D341Med (cell line): Measurements from ENCODE around the gene XKR3.
A peak's percentile ranks its signal among the peaks of the same experiment; 100 is the strongest.
"Not testable (repeated sequence)": the region's sequence is repeated elsewhere in the genome, so short reads cannot be mapped to it uniquely, and the experiment has no call there.

Experiments
- DNase-seq: peaks from one replicate; pipeline ENCODE4 v3.0.0; 2012; ENCODE audit warnings: low spot score

XKR3 gene

DNA sequence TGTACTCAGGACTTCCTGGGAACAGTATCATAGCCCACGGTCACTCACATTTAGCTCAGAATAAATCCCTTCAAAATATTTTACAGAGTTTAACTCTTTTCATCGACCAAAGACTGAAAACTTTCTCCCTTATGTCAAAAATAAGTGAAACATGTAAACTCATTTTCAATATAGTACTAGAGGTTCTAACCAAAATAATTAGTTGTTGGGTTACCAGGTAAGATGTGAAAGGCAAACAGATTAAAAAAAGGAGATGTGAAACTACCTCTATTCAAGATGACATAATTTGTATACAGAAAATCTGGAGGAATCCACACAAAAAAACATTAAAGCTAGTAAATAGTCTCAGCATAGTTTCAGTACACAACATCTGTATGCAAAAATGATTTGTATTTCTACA, 20.3 kb downstream of the XKR3 start:
- DNase-seq, result no peak

DNA sequence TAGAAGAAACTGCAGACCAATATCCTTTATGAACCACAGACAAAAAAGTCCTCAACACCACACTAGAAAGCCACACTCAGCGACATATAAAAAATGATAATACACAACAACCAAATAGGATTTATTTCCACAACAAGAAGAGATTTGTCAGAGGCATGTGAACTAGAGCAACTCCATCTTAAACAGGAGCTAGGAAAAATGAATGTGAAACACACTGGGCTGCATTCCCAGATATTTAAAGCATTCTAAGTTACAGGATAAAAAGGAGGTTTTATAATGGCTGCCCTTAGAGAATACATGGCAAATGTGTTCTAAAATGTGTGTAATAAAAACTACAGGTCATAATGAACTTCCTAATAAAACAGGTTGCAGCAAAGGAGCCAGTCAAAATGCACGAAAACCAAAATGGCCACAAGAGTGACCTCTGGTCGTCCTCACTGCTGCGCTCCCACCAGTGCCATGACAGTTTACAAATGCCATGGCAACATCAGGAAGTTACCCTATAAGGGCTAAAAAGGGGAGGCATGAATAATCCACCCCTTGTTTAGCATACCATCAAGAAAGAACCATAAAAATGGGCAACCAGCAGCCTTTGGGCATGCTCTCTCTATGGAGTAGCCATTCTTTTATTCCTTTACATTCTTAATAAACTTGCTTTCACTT, 21.8 kb downstream of the XKR3 start:
- no peak for DNase-seq

DNA sequence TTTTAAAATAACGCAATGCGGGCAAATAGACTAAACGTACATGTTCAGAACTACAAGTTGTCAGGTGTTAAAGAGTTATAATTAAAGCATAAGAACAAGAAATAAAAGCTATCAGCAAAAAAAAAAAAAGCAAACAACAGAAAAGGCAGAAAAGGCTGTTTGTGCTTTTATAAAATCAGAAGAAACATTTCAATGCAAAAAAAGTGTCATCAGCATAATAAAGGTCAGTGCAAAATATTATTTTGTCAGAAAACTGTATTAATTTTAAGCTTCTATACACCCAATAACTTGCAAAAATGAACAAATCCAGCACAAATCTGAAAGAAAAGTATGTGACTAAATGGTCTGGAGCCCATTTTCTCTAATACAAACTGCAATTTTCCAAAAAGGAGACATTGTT, 23.6 kb downstream of the XKR3 start:
- no peak for DNase-seq

DNA sequence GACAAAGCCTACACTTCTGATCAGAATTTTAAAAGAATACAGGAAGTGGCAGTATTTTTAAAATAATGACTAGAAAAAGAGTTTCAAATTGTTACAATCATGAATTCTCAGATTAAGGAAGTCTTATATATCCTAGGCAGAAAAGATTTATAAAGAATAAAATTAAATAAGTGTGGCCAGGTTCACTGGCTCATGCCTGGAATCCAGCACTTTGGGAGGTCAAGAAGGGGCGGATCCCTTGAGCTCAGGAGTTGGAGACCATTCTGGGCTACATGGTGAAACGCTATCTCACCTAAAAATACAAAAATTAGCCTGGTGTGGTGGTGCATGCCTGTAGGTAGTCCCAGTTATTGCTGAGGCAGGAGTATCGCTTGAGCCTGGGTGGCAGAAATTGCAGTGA, 24.1 kb downstream of the XKR3 start:
- no peak for DNase-seq

DNA sequence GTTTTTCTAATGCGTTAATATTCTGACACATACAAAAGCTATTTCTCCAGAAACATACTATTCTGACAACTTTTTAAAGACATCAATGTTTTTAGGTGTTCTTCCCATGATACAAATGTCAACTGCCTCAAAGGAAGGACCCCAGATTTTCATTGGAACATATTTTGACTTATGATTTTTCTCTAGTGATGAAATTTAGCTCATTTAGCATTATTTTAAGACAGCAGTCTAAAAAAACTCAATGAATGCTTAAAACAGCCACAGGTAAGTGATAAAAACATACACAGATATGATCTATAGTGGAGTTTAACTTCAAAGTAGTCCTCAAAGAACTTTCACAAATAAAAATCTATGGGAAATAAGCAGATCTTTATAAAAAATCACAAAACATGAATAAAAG, 24.9 kb downstream of the XKR3 start:
- DNase-seq, result no peak

DNA sequence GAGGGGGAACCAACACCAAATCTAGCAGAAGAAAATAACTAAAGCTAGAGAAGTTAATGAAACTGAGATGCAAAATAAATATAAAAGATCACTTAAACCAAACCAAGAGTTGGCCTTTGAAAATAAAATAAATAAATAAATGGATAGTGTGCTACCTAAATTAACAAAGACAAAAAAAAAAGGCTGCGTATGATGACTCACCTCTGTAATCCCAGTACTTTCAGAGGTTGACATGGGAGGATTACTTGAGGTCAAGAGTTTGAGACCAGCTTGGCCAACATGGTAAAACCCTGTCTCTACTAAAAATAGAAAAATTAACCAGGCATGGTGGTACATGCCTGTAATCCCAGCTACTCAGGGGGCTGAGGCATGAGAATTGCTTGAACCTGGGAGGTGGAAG, 29.7 kb downstream of the XKR3 start:
- DNase-seq, result not testable (repeated sequence)

DNA sequence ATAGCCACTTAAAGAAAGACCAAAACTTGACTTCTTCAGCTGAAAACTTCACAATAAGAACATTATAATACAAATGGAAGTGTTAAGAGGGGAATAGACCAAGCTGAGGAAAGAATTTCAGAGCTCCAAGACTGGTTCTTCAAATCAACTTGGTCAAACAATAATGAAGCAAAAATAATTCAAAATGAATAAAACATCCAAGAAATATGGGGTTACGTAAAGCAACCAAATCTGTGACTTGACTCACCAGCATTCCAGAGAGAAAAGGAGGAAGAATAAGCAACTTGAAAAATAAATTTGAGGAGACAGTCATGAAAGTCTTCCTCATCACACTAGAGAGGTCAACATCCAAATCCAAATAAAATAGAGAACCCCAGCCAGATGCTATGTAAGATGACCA, 31.4 kb downstream of the XKR3 start:
- no peak for DNase-seq

DNA sequence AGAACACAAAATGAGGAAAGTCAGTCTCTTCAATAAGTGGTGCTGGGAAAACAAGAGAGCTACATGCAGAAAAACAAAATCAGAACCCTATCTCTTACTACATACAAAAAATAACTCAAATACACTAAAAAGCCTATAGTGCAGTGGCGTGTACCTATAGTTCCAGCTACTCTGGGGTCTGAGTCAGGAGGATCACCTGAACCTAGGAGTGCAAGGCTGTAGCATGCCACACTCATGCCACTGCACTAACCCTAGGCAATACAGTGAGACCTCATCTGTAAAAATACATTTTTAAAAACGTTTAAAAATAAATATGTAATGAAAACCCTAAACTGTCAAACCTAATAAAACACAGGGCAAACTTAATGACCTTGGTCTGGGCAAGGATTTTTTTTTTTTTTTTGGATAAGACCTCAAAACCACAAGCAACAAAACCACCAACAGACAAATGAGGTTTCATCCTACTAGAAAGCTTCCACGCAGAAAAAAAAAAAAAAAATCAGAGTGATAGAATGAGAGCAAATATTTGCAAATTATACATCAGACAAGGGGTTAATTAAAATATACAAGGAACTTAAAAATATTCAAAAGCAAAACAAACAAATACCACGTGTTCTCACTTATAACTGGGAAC, 35.2 kb downstream of the XKR3 start:
- DNase-seq, result no peak

DNA sequence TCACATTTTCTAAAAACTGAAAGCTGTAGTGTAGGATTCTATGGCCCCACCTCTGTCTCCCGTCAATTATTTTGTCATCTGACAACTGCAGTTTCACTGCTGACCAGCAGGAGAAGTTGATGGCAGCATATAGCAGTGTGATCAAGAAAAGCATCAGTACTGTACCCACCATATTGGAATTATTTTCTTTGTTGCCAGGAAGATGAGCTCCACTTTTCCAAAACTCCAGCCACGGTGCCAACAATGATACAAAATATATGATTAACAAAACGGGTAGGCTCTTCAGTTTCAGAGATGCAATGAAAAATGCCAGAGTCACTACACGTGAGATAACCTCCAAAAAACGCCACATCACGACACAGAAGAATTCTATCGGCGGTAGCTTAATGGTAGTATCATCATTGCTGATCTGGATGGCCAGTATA, 41.3 kb downstream of the XKR3 start:
- DNase-seq, result peak; percentile 32

DNA sequence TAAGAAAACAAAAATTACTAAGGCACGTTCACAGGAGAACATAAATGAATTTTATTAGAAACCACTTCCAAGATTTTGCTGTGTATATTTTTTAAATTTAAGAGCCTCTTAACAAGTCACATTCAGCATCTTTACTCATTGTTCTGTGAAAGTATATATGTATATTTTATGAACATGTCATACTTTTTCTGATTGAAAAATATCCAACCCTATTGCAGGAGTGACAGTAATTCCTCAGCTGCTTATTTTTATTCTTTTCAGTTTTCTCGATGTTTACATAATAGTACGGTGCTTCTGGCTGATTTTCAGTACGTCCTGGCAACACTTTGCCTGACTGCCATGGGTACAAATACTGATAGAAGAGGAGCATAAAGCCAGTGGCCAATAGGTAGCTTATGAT, 41.8 kb downstream of the XKR3 start:
- DNase-seq, result no peak

DNA sequence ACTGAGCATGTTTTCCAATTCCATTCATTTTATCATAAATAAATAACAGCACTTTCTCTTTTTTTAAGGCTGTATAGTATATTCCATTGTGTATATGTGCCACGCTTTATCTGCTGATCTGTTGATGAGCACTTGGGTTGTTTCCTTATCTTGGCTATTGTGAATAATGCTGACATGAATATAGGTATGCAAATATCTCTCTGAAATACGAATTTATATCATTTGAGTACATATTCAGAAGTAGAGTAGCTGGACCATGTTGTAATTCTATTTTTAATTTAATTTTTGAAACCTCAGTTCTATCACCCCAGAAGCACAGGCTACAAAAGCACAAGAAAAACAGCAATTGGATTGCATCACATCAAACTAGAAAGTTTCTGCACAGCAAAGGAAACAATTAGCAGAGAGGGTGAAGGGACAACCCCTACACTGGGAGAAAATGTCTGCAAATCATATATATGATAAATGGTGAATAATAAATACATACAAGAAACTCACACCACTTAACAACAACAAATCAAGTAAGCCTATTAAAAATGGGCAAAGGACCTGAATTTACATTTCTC, 43.4 kb downstream of the XKR3 start:
- DNase-seq, result no peak

DNA sequence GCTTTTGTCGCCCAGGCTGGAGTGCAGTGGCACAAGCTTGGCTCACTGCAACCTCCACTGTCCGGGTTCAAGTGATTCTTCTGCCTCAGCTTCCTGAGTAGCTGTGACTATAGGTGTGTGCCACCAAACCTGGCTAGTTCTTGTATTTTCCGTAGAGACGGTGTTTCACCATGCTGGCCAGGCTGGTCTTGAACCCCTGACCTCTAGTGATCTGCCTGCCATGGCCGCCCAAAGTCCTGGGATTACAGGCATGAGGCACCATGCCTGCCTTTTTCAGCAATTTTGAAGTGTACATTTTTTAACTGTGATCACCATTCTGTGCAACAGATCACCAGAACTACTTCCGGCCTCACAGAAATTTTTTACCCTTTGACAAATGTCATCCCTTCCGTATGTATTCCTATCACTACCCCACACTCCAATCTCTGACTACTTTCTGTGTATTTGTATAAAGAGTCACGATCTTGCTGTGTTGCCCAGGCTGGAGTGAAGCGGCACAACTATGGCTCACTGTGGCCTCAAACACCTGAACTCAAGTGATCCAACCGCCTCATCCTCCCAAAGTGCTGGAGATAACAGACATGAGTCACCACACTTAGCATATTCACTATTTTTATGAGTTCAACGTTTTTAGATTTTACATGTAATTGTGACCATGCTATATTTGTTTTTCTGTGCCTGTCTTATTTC, 44.0 kb downstream of the XKR3 start:
- DNase-seq, result no peak

DNA sequence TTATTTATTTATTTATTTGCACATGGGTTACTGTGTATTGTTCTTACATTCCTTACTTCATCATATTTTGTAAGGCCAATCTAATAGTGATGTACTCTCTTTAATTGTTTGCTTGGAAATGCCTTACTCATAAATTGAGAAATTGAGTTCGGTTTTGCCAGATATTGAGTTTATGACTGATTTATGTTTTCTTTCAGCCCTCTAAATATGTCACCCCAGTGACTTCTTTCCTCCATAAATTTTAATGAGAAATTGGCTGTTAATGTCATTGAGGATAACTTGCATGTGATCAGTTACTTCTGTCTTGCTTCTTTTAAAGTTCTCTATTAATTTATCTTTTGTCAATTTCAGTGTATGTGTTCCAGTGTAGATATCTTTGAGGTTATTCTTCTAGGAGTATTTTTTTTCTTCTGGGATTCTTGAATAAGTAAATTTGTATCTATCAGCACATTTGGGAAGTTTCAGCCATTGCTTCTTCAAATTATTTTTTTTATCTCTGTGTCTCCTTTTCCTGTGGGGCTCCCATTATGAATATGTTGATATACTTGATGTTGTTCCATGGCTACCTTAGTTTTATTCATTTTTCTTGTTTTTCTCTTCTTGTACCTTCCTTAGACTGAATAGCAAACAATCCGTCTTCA, 47.8 kb downstream of the XKR3 start:
- no peak for DNase-seq

DNA sequence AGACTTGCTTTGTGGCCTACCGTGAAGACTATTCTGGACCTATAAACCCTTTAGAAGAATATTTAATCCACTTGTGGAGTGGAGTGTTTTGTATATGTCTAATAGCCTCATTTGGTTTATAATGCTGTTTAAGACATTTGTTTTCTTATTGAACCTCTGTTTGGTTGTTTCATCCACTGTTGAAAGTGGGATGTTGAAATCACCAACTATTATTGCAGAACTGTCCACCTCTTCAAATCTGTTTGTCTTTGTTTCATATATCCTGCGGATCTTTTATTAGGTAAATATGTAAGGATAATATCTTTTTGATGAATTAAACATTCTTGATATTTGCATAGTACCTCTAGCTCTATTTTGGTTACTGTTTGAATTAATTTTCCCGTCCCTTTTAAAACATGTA, 49.1 kb downstream of the XKR3 start:
- no peak for DNase-seq

DNA sequence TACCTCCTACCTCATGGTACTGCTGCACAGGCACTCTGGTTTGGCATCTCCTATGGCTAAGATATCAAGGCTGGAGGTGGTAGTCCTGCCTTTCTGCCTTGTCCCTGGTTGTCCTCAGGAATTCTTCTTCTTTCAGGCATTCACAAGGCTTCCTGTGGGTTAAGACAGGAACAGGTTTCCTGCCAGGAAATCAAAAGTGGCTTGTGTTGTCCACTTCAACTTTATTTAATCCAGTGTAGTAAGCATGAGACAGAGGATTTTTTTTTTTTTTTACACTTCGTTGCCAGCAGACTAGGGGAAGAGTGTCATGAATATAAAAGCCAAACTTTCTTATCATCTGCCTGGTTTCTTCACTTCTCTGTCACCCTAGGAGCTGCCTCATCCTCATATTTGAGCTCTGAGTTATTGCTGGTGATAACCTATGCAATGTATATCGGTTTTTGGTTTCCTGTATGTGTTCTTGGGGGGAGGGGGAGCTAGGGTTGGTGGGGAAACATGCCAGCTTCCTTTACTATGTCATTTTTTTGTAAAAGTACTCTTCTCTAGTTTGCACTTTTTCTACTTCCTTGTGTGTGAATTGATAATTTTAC, 50.2 kb downstream of the XKR3 start:
- no peak for DNase-seq

DNA sequence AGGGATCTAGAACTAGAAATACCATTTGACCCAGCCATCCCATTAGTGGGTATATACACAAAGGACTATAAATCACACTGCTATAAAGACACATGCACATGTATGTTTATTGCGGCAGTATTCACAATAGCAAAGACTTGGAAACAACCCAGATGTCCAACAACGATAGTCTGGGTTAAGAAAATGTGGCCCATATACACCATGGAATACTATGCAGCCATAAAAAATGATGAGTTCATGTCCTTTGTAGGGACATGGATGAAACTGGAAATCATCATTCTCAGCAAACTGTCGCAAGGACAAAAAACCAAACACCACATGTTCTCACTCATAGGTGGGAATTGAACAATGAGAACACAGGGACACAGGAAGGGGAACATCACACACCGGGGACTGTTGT, 53.6 kb downstream of the XKR3 start:
- DNase-seq, result not testable (repeated sequence)

DNA sequence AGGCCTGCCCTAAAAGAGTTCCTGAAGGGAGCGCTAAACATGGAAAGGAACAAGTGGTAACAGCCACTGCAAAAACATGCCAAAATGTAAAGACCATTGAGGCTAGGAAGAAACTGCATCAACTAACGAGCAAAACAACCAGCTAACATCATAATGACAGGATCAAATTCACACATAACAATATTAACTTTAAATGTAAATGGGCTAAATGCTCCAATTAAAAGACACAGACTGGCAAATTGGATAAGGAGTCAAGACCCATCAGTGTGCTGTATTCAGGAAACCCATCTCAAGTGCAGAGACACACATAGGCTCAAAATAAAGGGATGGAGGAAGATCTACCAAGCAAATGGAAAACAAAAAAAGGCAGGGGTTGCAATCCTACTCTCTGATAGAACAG, 57.3 kb downstream of the XKR3 start:
- not testable (repeated sequence) for DNase-seq

DNA sequence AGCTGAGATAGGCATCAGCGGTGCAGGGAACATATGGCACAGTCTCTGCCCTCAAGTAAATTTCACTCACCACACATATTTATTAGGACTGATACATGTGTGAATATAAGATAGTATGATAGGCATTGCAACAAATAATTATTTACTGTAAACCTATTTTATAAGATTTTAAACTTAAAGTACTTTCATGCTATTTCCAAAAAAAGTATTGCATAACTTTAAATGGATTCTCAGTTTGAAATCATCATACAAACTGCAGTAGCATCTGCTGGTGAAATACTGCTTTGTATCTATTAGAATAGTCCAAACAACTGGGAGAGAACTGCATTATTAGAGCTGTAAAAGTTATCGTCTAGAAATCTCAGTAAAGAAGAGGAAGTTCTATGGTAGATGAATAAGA, 63.0 kb downstream of the XKR3 start:
- not testable (repeated sequence) for DNase-seq

DNA sequence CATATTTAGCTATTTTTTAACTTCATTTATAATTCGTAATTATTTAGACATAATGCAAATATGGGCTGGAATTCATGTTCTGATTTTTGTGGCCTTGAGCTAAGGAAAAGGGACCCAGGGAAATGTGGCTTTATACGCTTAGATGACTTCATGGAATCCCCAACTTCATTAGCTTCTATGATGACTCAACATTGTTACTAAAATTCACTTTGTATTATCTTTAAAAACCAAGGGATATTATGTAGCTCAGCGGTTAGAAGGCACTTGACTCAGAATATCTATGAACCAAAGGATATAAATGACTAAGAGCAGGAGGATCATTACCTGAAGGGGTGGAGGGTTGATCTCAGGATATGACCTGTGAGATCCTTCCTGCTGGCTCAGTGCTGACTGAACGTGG, 64.8 kb downstream of the XKR3 start:
- DNase-seq, result not testable (repeated sequence)

DNA sequence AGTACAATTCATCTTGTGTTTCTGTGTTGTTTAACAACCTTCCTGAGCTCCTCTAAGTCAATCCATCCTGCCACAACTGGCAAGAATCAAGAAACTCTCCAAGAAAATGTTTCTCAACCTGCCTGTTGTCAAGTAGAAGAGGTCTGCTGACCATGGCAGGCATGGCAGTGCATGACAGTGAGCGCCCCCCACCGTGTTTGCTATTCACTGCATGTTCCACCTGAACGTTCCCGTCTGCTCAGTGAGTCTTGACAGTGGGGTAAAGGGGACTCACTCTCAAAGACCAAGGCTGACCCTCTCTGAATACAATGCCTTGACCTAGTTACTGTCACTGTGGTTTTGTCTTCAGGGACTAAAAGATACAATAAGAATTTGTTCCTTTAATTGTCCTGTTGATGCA, 75.9 kb downstream of the XKR3 start:
- not testable (repeated sequence) for DNase-seq

DNA sequence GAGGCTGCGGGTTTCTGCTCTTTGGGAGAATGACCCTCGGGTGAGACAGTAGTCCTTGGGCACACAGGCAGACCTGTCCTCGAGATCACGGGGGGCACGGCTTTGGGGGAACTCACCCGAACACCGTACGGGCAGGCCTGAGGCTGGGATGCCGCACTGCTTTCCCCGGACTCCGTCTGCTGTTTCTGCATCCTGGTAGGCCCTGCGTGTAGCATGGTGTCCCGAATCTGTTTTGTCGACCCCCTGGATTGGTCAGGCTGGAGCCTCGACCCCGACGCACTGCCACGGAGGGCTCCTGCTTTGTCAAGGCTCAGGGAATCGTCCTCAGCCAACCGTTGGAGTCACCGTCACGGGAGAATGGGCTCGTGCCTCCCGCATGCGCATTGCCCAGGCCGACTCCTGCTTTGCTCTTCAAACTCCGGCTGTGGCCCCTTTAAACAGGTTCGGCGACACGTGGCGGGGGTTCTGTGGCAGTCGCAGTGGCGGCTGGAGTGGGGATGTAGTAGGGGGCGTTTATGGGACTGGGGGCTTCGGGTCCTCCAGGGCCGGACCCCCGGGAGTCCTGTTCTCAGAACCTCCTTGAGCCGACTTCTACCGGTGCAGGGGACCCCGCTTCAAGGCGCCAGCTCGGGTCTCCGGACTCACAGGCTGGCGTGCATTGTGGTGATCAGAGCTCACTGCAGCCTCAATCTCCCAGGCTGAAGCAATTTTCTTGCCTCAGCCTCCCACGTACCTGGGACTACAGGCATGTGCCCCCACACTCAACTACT, 76.9 kb downstream of the XKR3 start:
- not testable (repeated sequence) for DNase-seq
